Measurements from ENCODE around the gene AGAP1.

The AGAP1 gene

DNA sequence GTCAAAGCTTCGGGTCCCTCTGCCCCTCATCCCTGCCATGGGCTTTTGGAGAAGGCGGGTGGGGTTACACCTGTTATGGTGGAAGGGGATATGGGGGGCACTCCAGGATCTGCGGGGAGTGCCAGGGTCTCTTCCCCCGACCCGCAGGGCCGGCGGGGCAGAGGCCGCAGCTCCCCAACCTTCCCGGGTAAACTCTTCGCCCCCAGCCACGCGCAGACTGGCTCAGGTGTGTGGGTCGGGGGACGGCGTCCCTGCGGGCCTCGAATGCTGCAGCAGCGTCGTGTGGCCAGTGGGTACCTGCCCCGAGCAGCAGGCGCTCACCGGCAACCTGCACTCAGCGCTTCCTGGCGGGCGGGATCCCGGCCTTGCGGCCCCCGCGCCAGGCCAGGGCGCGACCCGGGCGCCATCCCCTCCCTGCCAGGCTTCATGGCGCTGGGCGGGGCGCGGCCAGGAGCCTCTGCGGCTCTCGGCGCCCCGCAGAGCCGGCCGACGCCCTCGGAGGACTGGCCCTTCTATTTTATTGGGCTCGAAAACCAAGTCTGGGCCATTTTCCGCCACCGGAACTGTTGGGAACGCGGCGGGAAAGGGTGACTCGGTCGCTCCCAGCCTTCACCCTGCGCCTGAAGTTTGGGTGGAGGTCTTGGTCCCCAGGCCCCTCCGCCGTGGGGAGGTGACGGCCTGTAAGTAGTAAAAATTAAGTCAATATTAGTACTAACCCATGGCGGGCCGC is 669.8 kb downstream of the AGAP1 start:
- DNase-seq (ENCODE audit: low spot score): no peak

DNA sequence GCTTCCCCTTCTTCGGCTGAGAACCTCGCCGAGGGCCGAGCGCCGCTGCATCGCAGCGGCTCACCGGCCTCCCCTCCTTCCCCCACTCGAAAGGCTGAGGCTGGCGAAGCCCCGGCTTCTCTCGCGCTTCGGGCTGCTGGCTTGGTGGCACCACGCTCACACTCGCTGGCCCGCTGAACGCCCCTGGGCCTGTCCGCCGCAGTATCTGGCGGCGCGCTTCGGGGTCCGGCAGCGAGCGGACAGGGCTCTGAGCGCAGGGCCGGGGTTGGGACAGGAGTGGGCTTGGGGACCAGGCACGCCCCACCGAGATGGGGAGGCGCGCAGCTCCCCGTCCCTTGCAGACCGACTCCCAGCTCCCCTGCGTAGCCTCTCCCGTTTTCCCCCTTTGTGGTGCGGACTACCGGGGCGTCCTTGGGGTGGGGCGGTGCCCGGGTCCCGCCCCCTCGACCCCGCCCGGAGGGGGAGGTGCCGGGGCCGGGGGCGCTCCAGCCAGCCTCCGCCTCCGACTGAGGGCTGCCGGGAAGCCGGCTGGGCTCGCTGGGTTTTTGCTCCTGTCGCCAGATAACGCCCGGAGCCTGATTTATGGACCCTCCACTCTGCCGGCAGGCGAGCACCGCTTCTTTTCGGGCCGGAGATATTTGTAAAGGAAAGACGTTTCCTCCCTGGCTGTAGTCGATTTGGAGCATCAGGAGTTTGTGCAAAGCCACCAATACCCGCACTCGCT is 670.5 kb downstream of the AGAP1 start:
- peak; percentile 65 for DNase-seq (ENCODE audit: low spot score)

GRCh38 chr2:236164925-236165841 is 671.3 kb downstream of the AGAP1 start:
- no peak for DNase-seq (ENCODE audit: low spot score)

DNA sequence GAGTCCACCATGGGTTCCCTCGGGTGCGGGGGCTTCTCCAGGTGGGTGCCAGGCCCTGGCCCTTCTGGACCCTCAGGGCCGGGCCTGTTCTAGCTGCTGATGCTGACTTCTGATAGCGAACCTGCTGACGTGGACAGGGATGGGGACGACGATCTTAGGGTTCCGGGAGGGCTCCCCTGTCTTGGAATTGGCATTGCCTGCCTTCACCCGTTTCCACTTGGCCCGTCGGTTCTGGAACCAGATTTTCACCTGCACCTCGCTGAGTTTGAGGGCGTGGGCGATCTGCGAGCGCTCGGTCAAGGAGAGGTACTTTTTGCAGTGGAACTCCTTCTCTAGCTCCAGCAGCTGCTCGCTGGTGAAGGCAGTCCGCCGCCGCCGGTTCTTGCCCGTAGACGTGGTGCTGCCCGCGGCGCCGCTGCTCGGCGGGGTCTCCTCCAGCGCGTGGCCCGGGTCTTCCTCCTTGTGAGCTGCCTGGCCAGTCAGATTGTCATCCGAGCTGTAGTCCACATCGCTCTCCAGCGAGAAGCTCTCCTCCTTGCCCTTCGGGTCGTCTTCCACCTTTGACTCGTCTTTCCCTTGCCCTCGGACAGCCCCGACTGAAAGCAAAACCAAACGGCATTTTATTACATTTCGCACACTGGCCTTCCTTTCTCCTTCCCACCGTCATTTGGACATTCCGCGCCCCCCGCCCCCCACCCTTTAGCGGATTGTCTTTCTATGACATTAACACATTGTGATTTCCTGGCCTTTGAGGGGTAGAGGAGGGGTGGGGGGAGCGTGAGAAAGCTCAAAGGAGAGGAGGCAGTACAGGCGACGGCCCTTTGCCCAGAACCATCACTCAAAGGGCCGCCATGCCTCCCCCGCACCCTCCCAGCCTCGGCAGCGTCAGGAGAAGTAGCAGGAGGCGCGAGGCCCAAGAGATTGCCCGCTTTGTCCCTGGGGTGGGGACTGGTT is 672.3 kb downstream of the AGAP1 start:
- DNase-seq (ENCODE audit: low spot score): peak; percentile 40

DNA sequence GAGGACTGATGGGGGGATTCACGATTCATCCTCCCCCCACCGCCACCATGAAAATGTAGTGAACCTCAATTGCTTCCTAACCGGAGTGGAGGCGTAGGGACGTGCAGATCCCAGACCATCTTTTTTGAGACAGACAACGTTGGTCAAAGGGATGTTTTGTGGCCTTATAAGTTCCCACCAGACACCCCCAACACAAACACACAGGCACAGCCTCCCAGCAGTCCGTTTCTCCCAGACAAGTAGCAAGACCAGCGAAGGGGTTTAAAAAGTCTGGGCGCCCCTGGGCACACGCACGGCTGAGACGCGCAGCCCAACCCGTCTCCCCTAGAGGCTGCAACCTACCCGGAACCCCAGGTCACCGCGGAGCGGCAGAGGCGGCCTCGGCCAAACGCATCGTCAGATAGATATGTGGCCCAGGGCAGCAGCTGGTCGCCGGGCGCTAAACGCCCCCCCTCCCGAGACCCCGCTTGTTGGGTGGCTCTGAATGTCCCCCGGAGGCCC is 673.0 kb downstream of the AGAP1 start:
- DNase-seq (ENCODE audit: low spot score): peak; percentile 46

DNA sequence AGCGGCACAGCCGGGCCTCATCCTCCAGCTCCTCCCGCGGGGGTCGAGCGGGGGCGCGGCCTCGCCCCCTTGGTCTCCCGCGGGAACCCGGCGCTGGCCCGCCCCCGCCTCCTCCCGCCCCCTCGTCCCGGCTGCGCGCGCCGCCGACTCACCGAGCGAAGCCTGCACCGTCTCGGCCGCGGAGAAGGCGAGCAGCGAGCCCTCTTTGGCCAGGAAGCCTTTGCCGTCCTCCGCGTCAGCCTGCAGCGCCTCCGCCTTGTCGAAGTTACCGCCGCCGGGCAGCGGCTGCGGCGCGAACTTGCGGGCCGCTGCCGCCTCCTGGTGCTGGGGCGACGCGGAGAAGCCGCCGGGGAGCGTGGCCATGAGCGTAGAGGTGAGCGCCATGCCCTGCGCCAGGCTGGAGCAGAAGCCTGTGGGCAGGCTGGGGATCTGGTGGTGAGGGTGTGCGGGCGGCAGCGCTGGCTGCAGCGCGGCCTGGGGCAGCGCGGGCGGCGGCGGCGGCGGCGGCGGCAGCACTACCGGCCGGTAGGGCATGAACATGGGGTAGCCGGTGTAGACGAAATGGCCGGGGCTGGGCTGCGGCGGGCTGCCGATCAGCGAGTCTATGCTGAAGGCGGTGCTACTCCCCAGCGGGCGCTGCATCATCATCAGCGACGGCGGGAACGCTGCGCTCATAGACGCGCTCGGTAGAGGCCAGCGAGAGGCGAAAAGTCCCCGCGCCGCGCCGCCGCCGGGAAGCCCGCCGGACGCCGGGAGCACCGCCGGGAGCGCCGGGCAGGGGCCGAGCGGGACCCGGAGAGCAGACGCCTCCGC is 673.7 kb downstream of the AGAP1 start:
- peak; percentile 77 for DNase-seq (ENCODE audit: low spot score)

- DNase-seq (ENCODE audit: low spot score): peak; percentile 43
Observed at GRCh38 chr2:236168110-236169080, 674.6 kb downstream of the AGAP1 start, which contains the start of gene GBX2. Gene GBX2, minus strand, starts transcription at chr2:236168386. Its CDS starts 415 bp downstream, at chr2:236167971.

DNA sequence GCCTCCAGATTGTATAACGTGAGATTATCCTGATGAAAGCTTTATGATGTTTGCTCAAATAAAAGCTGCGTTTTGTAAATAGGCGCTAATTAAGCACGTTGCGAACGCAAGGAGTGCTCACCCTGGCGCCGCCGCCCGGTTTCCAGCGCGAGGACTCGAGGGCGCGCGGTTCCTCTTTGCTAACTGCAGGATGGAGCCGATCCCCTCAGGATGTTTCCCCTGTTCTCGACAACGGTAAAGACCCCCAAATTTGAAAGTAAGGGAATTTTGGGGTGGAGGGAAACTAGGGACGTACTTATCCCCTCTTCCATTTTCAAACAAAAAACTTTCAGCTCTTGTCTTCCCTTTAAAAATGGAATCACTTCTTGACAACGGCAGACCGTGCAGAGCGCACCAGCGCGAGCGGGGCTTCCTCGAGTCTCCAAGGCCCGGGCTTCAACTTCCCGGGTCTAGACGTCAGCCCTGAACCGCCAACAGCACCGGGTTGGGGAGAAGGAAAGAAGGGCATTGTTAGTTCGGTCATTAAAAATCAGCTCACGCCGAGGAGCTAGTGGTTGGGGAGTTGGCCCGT is 675.4 kb downstream of the AGAP1 start:
- DNase-seq (ENCODE audit: low spot score): no peak

DNA sequence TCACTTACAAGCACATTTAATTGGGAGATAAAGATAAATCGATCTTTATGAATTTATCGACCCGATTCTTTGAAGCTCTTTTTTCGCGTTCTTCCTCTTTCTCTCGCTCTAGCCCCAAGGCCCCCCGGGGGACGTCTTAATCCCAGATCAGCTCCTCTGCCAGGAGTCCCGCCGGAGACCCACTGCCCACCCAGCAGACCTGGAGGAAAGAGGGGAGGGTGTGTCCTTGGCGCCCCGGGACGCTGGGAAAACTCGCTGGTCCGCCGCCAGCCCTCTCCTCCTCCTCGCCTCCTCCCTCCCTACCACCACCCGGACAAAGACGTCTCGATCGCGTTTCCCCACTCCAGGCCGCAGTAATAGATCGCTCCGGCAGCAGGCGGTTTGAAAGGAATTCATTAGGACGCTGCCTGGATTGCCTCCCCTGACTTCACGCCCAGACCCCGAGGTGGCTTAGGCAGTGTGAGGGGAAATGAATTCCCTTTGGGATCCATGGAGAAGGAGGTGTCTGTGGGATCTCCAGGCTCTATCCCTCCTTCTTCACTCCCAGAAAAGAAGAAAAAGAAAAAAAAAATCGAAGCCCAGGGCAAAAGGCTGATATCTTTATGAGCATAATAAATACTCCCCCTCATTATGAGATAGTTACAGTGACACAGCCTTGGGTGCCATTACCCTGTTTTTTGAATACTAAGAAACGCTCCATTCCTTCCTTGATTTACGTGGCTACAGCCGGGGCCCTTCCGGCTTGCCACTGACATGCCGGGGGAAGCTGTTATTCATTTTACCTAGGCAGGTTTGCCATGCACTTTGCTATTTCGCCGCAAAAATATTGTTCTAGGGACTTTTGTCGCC is 676.1 kb downstream of the AGAP1 start:
- DNase-seq (ENCODE audit: low spot score): peak; percentile 33

GRCh38 chr2:236170590-236171165 is 676.8 kb downstream of the AGAP1 start:
- peak; percentile 18 for DNase-seq (ENCODE audit: low spot score)

- peak; percentile 20 for DNase-seq (ENCODE audit: low spot score)
Observed at GRCh38 chr2:236171181-236171679, 677.4 kb downstream of the AGAP1 start.

DNA sequence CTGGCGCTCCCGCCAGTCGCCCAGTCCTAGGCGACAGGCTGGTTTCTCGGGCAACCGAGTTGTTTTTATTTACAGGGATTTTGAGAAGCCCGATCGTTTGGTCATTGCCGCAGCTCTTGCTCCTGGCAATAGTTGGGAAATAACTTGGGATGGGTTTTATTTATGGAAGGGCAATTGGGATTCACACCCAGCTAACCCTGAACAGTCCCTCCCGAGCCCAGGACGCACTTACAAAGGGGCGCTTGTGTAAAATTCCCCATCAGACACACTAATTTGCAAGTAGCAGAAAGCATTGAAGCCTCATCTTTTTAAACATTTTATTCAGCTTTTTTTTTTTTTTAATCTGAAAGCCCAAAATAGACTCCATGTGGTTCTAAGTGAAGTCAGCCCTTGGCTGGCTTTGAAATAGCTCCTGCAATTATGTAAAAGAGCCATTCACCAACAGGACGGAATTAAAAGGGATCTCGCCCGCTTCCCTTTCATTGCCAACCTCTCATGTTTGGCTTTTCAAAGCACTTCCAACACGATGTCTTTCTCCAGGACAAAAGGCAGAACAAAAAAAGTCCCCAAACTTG is 677.9 kb downstream of the AGAP1 start:
- DNase-seq (ENCODE audit: low spot score): peak; percentile 27

DNA sequence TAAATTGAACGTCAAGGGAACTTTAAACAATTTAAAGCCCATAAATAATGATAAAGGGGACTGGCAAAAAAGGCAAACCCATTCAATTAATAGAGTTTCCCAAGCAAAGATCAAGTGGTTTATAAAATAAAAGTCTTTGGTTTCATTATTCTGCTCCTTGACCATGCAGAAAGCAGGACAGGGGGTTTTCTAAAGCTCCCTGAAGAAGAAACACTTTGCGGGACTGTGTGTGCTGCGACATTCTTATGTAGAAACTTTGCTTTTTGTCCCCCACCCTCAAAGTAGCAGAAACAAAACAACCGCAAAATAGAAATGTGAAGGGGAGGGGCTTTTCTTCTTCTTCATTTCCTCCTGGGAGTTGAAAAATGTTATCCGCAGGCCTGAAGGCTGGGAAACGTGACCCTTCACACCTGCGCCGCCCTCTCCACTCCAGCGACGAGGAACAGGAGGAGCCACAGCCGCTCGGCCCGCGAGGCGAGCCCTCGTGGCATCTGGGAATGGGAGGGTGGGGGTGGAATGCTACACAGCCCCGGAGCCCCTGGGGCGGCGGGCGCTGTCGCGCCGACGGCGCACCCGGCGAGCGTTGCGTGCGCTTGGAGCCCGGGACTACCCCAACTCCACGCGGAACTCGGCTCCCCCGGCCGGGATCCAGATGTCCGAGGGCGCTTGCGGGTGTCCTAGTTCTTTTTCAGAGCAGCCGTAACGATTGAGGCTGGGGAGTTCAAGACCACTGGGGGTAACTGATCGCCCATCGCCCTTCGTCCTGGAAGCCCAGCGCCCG is 678.6 kb downstream of the AGAP1 start:
- DNase-seq (ENCODE audit: low spot score): no peak

DNA sequence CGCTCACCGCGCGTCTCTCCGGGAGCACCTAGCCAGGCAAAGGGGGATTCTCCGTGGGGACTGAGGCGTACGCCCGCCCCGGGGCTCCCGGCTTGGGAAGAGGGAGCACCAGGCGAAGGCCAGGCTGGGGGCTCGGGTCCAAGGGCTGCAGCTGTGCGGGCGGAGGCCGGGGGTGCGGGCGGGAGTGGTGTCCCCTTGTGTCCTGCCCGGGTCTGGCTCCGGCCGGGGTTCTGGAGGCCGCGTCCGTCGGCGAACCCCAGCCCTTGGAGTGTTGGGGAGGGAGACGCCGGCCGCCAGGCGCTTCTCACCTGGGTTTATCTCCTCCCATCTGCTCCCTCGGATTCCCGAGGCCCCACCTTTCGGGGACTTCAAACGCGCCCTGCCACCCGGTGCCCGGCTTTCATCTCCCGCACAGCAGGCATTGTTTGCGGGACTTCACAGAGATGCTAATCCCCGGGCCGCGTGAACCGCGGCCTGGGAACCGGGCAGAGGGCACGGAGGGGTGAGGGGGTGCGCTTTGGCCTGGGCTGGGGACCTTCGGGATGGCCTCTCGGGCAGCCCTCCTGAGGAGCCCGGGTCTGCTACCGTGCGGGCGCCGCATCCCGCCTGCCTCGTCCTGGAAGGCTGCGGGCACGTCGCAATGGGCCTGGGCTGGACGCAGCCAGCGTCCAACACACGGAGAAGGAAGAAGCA is 679.3 kb downstream of the AGAP1 start:
- no peak for DNase-seq (ENCODE audit: low spot score)

Data from HuH-7.5 (cell line).